Liver (tissue), 9 donors: ENCODE measurements around the gene CLCNKB. TPM values are rescaled to one million over a fixed set of nuclear protein-coding genes. Genes with fewer than 3 reads are reported as not detected.

Experiments
- DNase-seq: peaks from one replicate; pipeline ENCODE4 v3.0.0-alpha.2; 2017; ENCODE audit warnings: low spot score
- H3K27ac ChIP-seq, 2 donors: one replicate each; pipeline ENCODE4 v1.7.0; 2013; ENCODE audit warnings: inconsistent platforms in 2 of 2, low read length in 2 of 2, control low read depth in 1 of 2, low read depth in 1 of 2, mild to moderate bottlenecking in 1 of 2
- H3K27me3 ChIP-seq, 4 donors: one replicate each; pipeline versions ENCODE4 v1.6.1 to v1.7.0; 2013; ENCODE audit warnings: low read length in 3 of 4, inconsistent platforms in 1 of 4, mild to moderate bottlenecking in 1 of 4, moderate library complexity in 1 of 4; ENCODE audit not compliant: control insufficient read depth in 4 of 4, insufficient read depth in 4 of 4
- H3K36me3 ChIP-seq, 4 donors: one replicate each; pipeline versions ENCODE4 v1.6.1 to v1.7.0; 2013; ENCODE audit warnings: low read length in 3 of 4, mild to moderate bottlenecking in 3 of 4, low read depth in 1 of 4, moderate library complexity in 1 of 4; ENCODE audit not compliant: control insufficient read depth in 4 of 4, insufficient read depth in 3 of 4
- H3K4me1 ChIP-seq, 4 donors: one replicate each; pipeline versions ENCODE4 v1.6.1 to v1.7.0; 2013; ENCODE audit warnings: low read length in 3 of 4, mild to moderate bottlenecking in 3 of 4, moderate library complexity in 1 of 4; ENCODE audit not compliant: control insufficient read depth in 4 of 4, insufficient read depth in 4 of 4
- H3K4me3 ChIP-seq, 3 donors: one replicate each; pipeline versions ENCODE4 v1.6.1 to v1.7.0; 2013; ENCODE audit warnings: low read length in 3 of 3, control low read depth in 1 of 3, low read depth in 1 of 3, mild to moderate bottlenecking in 1 of 3
- H3K9ac ChIP-seq, 2 donors: one replicate each; pipeline ENCODE4 v1.7.0; 2013; ENCODE audit warnings: low read length in 2 of 2, mild to moderate bottlenecking in 2 of 2, moderate library complexity in 2 of 2, control low read depth in 1 of 2, low read depth in 1 of 2
- H3K9me3 ChIP-seq, 4 donors: one replicate each; pipeline versions ENCODE4 v1.6.1 to v1.7.0; 2013; ENCODE audit warnings: low read length in 3 of 4; ENCODE audit not compliant: control insufficient read depth in 4 of 4
- ATF3 ChIP-seq: IDR thresholded peaks from 2 replicates; pipeline ENCODE4 v1.6.1; 2016; ENCODE audit warnings: antibody characterized with exemption
- EGR1 ChIP-seq, 2 donors: IDR thresholded peaks; 2 replicates each; pipeline ENCODE4 v1.6.1; 2016 to 2018; ENCODE audit warnings: antibody characterized with exemption in 2 of 2, low read depth in 2 of 2
- FOXA2 ChIP-seq: IDR thresholded peaks from 2 replicates; pipeline ENCODE4 v1.6.1; 2016; ENCODE audit warnings: antibody characterized with exemption
- GABPA ChIP-seq, 2 donors: IDR thresholded peaks in 1 of 2; conservative IDR thresholded peaks in 1 of 2; 2 replicates each; pipeline ENCODE4 v1.6.1; 2016; ENCODE audit warnings: antibody characterized with exemption in 2 of 2, mild to moderate bottlenecking in 1 of 2, moderate library complexity in 1 of 2
- JUND ChIP-seq, 2 donors: IDR thresholded peaks; 2 replicates each; pipeline ENCODE4 v1.6.1; 2016; ENCODE audit warnings: antibody characterized with exemption in 2 of 2
- MAX ChIP-seq: IDR thresholded peaks from 2 replicates; pipeline ENCODE4 v1.6.1; 2016; ENCODE audit warnings: antibody characterized with exemption
- NR2F2 ChIP-seq: IDR thresholded peaks from 2 replicates; pipeline ENCODE4 v1.6.1; 2016; ENCODE audit warnings: antibody characterized with exemption
- RAD21 ChIP-seq, 2 donors: IDR thresholded peaks; 2 replicates each; pipeline ENCODE4 v1.6.1; 2016; ENCODE audit warnings: antibody characterized with exemption in 2 of 2, mild to moderate bottlenecking in 2 of 2
- REST ChIP-seq: IDR thresholded peaks from 2 replicates; pipeline ENCODE4 v1.6.1; 2016; ENCODE audit warnings: antibody characterized with exemption, mild to moderate bottlenecking
- SP1 ChIP-seq: IDR thresholded peaks from 2 replicates; pipeline ENCODE4 v1.6.1; 2018; ENCODE audit warnings: antibody characterized with exemption, mild to moderate bottlenecking
- whole genome bisulfite sequencing: extraction: QIAGEN DNeasy Blood & Tissue Kit; methylation state at CpG from one replicate; pipeline ENCODE4 v1.1.7; 2013; 5-methylcytosine and 5-hydroxymethylcytosine counted together
- polyA plus RNA-seq, 2 donors: library from polyadenylated mRNA; stranded (reverse) in 1 of 2; unstranded in 1 of 2; fragments of 200-250 nt in 1 of 2; fragments of >200 nt in 1 of 2; fragmentation: Nextera tagmentation in 1 of 2; extraction: Ambion mirVana in 1 of 2; gene quantifications; one replicate each; pipeline versions ENCODE4 v1.2.1 to v1.2.3, GENCODE V29; 2013 to 2015
- total RNA-seq, 2 donors: library from RNA; depleted of rRNA; stranded (reverse); fragments of >200 nt; gene quantifications; one replicate each; pipeline ENCODE4 v1.2.3, GENCODE V29; 2014
- TF ChIP-seq, protein P1 (sequence below): fragments of 150-350 bp; IDR thresholded peaks from 2 replicates; pipeline ENCODE4 v1.5.1; 2017; ENCODE audit warnings: improper control_type of control experiment, low read depth, low read length; ENCODE audit not compliant: missing input control
- donor health status: healthy.
- donor health status: healthy.
- donor health status: healthy.
- donor health status: healthy.
- donor health status: healthy.

The CLCNKB gene
- total and polyA plus RNA-seq, 4 donors = not detected

GRCh38 chr1:16088996-16089395 lies 45.4 kb downstream of the CLCNKB start:
- H3K4me1 ChIP-seq = no peaks in the 10 kb centered on the region
- TF ChIP-seq EGR1 (IDR thresholded peaks at IDR 0.05; ENCODE audit: low read depth in 2 of 2) = no peak
- no peak for TF ChIP-seq NR2F2
- TF ChIP-seq, protein P1, sequence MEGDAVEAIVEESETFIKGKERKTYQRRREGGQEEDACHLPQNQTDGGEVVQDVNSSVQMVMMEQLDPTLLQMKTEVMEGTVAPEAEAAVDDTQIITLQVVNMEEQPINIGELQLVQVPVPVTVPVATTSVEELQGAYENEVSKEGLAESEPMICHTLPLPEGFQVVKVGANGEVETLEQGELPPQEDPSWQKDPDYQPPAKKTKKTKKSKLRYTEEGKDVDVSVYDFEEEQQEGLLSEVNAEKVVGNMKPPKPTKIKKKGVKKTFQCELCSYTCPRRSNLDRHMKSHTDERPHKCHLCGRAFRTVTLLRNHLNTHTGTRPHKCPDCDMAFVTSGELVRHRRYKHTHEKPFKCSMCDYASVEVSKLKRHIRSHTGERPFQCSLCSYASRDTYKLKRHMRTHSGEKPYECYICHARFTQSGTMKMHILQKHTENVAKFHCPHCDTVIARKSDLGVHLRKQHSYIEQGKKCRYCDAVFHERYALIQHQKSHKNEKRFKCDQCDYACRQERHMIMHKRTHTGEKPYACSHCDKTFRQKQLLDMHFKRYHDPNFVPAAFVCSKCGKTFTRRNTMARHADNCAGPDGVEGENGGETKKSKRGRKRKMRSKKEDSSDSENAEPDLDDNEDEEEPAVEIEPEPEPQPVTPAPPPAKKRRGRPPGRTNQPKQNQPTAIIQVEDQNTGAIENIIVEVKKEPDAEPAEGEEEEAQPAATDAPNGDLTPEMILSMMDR = no peak
- no peak for TF ChIP-seq MAX
- no peak for TF ChIP-seq JUND (IDR thresholded peaks at IDR 0.05)
- no peak for TF ChIP-seq ATF3
- H3K9me3 ChIP-seq = no peaks in the 10 kb centered on the region
- H3K36me3 ChIP-seq = no peaks in the 10 kb centered on the region
- H3K27ac ChIP-seq = no peak overlapping the region
- no peak for DNase-seq
- no peak overlapping the region for H3K4me3 ChIP-seq
- no peaks in the 10 kb centered on the region for H3K27me3 ChIP-seq
- 91% methylated on average over 9 of the region's 9 CpGs for WGBS
- H3K9ac ChIP-seq = no peak overlapping the region

GRCh38 chr1:16090076-16090826 lies 46.7 kb downstream of the CLCNKB start:
- Histone ChIP-seq H3K27ac (no peak overlapping the region), H3K36me3 (no peaks in the 10 kb centered on the region), H3K27me3 (no peaks in the 10 kb centered on the region), H3K9ac (no peak overlapping the region), H3K4me1 (peaks cover 0 to 2% (median under 1%) of the 10 kb centered on the region in 4 donors), H3K4me3 (no peak overlapping the region), H3K9me3 (no peaks in the 10 kb centered on the region)
- no peak for DNase-seq
- TF ChIP-seq REST = no peak
- TF ChIP-seq, protein P1 = no peak
- WGBS = 92% methylated on average over 5 of the region's 5 CpGs

DNA sequence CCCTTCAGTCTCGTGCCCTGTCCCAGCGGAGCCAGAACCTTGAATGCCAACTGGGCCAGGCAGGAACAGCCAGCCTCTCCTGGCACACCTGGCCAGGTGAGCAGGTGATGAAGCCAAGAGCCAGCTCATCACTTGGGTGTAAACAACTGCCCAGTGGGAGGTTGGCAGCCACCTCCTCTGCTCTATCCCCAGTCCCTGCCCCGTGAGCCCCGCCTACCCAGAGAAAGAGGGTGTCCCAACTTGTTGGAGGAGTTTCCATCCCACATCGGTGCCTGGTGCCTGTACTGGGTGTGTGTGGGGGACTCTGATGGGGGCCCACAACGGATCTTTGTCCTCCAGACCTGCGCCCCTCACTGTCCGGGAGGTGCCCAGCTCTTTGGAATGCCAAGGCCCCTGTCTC lies 47.7 kb downstream of the CLCNKB start:
- H3K9me3 ChIP-seq = no peaks in the 10 kb centered on the region
- H3K4me1 ChIP-seq = peaks cover 0 to 7% (median 3%) of the 10 kb centered on the region in 4 donors
- H3K4me3 ChIP-seq = no peak overlapping the region
- DNase-seq = no peak
- no peaks in the 10 kb centered on the region for H3K27me3 ChIP-seq
- no peak overlapping the region for H3K9ac ChIP-seq
- WGBS = 80% methylated on average over 8 of the region's 8 CpGs
- no peak overlapping the region for H3K27ac ChIP-seq
- H3K36me3 ChIP-seq = no peaks in the 10 kb centered on the region
- TF ChIP-seq NR2F2 (no peak), GABPA (IDR thresholded peaks at IDR 0.05 in 1 of 2, conservative IDR thresholded peaks at IDR 0.05 in 1 of 2) (no peak), FOXA2 (no peak), SP1 (no peak), RAD21 (IDR thresholded peaks at IDR 0.05) (no peak), ATF3 (no peak)
- TF ChIP-seq, protein P1 = no peak
